HCT116 (cell line): Measurements from ENCODE around the gene HOXB2. TPM values are rescaled to one million over a fixed set of nuclear protein-coding genes. Genes with fewer than 3 reads are reported as not detected.

ENCODE experiments used
- ATAC-seq: fragments of 200-7000 bp; cut with Tn5 transposase; 2 replicates; pipeline ENCODE4 v1.9.1; 2020; ENCODE audit warnings: mild to moderate bottlenecking, moderate library complexity
- BruUV-seq: library from RNA; stranded (reverse); fragments of 400-500 nt; replicated peaks from 2 replicates; lab custom pipeline; 2021; lab: Mats Ljungman, UMichigan
- CTCF ChIA-PET: fragments of 300-600 bp; sonication (Branson Sonifier 250); formaldehyde crosslinking; loops from one replicate; lab custom pipeline; 2021; ENCODE audit warnings: antibody characterized with exemption; lab: Charles Lee
- POLR2A ChIA-PET: fragments of 300-600, 350-600 bp; sonication (Branson Sonifier 250); formaldehyde crosslinking; loops from one replicate; lab custom pipeline; 2021; ENCODE audit warnings: antibody characterized with exemption; lab: Charles Lee
- RAD21 ChIA-PET, 2 experiments: fragments of 300-600 bp; sonication (Branson Sonifier 250); formaldehyde crosslinking; loops; one replicate each; lab custom pipeline; 2023; ENCODE audit warnings: low total read pairs in 2 of 2; ENCODE audit not compliant: uncharacterized antibody in 2 of 2, unreplicated experiment in 2 of 2, low non-redundant PET in 1 of 2; lab: Charles Lee
- DNase-seq: peaks from one replicate; pipeline ENCODE4 v3.0.0-alpha.2; 2010; ENCODE audit warnings: low read depth, low spot score
- H2AFZ ChIP-seq: fragments of 200-600 bp; shearing (Covaris generic), sonication (generic); 2 replicates; pipeline ENCODE4 v1.6.1; 2017; ENCODE audit warnings: low read depth, mixed run types, mixed read lengths, antibody characterized with exemption, low read length; ENCODE audit not compliant: poor library complexity, severe bottlenecking
- H3K27ac ChIP-seq: 2 replicates; pipeline ENCODE4 v1.5.1; 2012; ENCODE audit warnings: low read depth, low read length
- H3K27me3 ChIP-seq: fragments of 200-600 bp; sonication (generic); 2 replicates; pipeline ENCODE4 v1.6.1; 2016; ENCODE audit warnings: mixed run types, low read length, mixed read lengths; ENCODE audit not compliant: insufficient read depth
- H3K36me3 ChIP-seq, 2 experiments: fragments of 200-500 bp in 1 of 2; fragments of 200-600 bp in 1 of 2; sonication (Bioruptor generic) in 1 of 2; sonication (generic) in 1 of 2; 2 replicates each; pipeline versions ENCODE4 v1.5.1 to v1.6.1; 2014 to 2016; ENCODE audit warnings: low read length in 2 of 2, inconsistent platforms in 1 of 2, mixed read lengths in 1 of 2, mixed run types in 1 of 2; ENCODE audit not compliant: insufficient read depth in 2 of 2, control insufficient read depth in 1 of 2
- H3K4me1 ChIP-seq, 2 experiments: fragments of 200-600 bp in 1 of 2; sonication (generic) in 1 of 2; 2 replicates each; pipeline versions ENCODE4 v1.5.1 to v1.6.1; 2012 to 2017; ENCODE audit warnings: low read length in 2 of 2, inconsistent platforms in 1 of 2, mild to moderate bottlenecking in 1 of 2, mixed read lengths in 1 of 2, mixed run types in 1 of 2, moderate library complexity in 1 of 2; ENCODE audit not compliant: insufficient read depth in 2 of 2, control insufficient read depth in 1 of 2
- H3K4me2 ChIP-seq: fragments of 200-600 bp; sonication (generic); 2 replicates; pipeline ENCODE4 v1.6.1; 2017; ENCODE audit warnings: mixed run types, low read length, mixed read lengths
- H3K4me3 ChIP-seq, 2 experiments: fragments of 200-600 bp in 1 of 2; sonication (generic) in 1 of 2; replicated peaks in 1 of 2; 2 replicates each; pipeline ENCODE4 v1.5.1; 2011 to 2016; ENCODE audit warnings: low read length in 2 of 2, control low read depth in 1 of 2, low read depth in 1 of 2, mild to moderate bottlenecking in 1 of 2, mixed read lengths in 1 of 2, mixed run types in 1 of 2
- H3K79me2 ChIP-seq: fragments of 200-600 bp; sonication (generic); 2 replicates; pipeline ENCODE4 v1.6.1; 2017; ENCODE audit warnings: mild to moderate bottlenecking, mixed run types, low read length, moderate library complexity, mixed read lengths; ENCODE audit not compliant: insufficient read depth
- H3K9ac ChIP-seq: fragments of 200-600 bp; sonication (generic); 2 replicates; pipeline ENCODE4 v1.6.1; 2016; ENCODE audit warnings: low read length, mixed read lengths
- H3K9me2 ChIP-seq: fragments of 200-600 bp; sonication (generic), shearing (Covaris generic); 2 replicates; pipeline ENCODE4 v1.6.1; 2017; ENCODE audit warnings: mixed run types, mild to moderate bottlenecking, moderate library complexity; ENCODE audit not compliant: insufficient read depth
- H3K9me3 ChIP-seq, 2 experiments: fragments of 200-500 bp in 1 of 2; fragments of 200-600 bp in 1 of 2; sonication (Bioruptor generic) in 1 of 2; sonication (generic) in 1 of 2; 2 replicates each; pipeline ENCODE4 v1.6.1; 2014 to 2017; ENCODE audit warnings: low read length in 2 of 2, mixed read lengths in 2 of 2, inconsistent platforms in 1 of 2, low read depth in 1 of 2, mild to moderate bottlenecking in 1 of 2, mixed run types in 1 of 2, moderate library complexity in 1 of 2; ENCODE audit not compliant: control insufficient read depth in 1 of 2, insufficient read depth in 1 of 2
- H4K20me1 ChIP-seq: fragments of 200-600 bp; sonication (generic), shearing (Covaris generic); 2 replicates; pipeline ENCODE4 v1.6.1; 2017; ENCODE audit warnings: mixed run types, mild to moderate bottlenecking, moderate library complexity; ENCODE audit not compliant: insufficient read depth
- EGR1 ChIP-seq: IDR thresholded peaks from 2 replicates; pipeline ENCODE4 v1.6.1; 2012; ENCODE audit warnings: low read depth
- FOSL1 ChIP-seq: IDR thresholded peaks from 2 replicates; pipeline ENCODE4 v1.6.1; 2012; ENCODE audit warnings: low read depth
- POLR2AphosphoS5 ChIP-seq: IDR thresholded peaks from 2 replicates; pipeline ENCODE4 v1.6.1; 2011; ENCODE audit warnings: mild to moderate bottlenecking, low read depth, low read length, moderate library complexity
- RAD21 ChIP-seq: IDR thresholded peaks from 2 replicates; pipeline ENCODE4 v1.6.1; 2012; ENCODE audit warnings: low read depth, mild to moderate bottlenecking
- SRF ChIP-seq: IDR thresholded peaks from 2 replicates; pipeline ENCODE4 v1.6.1; 2012; ENCODE audit warnings: low read depth
- YY1 ChIP-seq: IDR thresholded peaks from 2 replicates; pipeline ENCODE4 v1.6.1; 2011; ENCODE audit warnings: low read length, low read depth, moderate library complexity, mild to moderate bottlenecking; ENCODE audit not compliant: insufficient replicate concordance; ENCODE audit errors: extremely low read depth
- ZFX ChIP-seq: fragments of 450-650 bp; IDR thresholded peaks from 2 replicates; pipeline ENCODE4 v1.6.1; 2017
- intact Hi-C: fragments of 100-400 bp; cut with micrococcal nuclease; formaldehyde crosslinking; loops from 2 replicates; pipeline ENCODE4 v1.10.0; 2022
- total RNA-seq: library from RNA; stranded (reverse); gene quantifications from one replicate; pipeline ENCODE4 v1.2.1, GENCODE V29; 2021; ENCODE audit not compliant: unreplicated experiment
- TF ChIP-seq, protein P1 (sequence below): IDR thresholded peaks from 2 replicates; pipeline ENCODE4 v1.6.1; 2012
- TF ChIP-seq, protein P2 (sequence below), 3 experiments: fragments of 200-600 bp in 1 of 3; sonication (generic) in 1 of 3; IDR thresholded peaks in 2 of 3; conservative IDR thresholded peaks in 1 of 3; 2 replicates each; pipeline ENCODE4 v1.5.1; 2012 to 2017; ENCODE audit warnings: low read depth in 2 of 3, low read length in 2 of 3, antibody characterized with exemption in 1 of 3, borderline replicate concordance in 1 of 3, control low read depth in 1 of 3, mild to moderate bottlenecking in 1 of 3, mixed read lengths in 1 of 3, mixed run types in 1 of 3, moderate library complexity in 1 of 3; ENCODE audit not compliant: insufficient read depth in 1 of 3
- TF ChIP-seq, protein P3 (sequence below): IDR thresholded peaks from 2 replicates; pipeline ENCODE4 v1.6.1; 2011; ENCODE audit warnings: mild to moderate bottlenecking, low read length, moderate library complexity; ENCODE audit not compliant: insufficient replicate concordance; ENCODE audit errors: extremely low read depth

The HOXB2 gene
- total RNA-seq, 1 experiment from 2014 or later, result 2.0 TPM

DNA sequence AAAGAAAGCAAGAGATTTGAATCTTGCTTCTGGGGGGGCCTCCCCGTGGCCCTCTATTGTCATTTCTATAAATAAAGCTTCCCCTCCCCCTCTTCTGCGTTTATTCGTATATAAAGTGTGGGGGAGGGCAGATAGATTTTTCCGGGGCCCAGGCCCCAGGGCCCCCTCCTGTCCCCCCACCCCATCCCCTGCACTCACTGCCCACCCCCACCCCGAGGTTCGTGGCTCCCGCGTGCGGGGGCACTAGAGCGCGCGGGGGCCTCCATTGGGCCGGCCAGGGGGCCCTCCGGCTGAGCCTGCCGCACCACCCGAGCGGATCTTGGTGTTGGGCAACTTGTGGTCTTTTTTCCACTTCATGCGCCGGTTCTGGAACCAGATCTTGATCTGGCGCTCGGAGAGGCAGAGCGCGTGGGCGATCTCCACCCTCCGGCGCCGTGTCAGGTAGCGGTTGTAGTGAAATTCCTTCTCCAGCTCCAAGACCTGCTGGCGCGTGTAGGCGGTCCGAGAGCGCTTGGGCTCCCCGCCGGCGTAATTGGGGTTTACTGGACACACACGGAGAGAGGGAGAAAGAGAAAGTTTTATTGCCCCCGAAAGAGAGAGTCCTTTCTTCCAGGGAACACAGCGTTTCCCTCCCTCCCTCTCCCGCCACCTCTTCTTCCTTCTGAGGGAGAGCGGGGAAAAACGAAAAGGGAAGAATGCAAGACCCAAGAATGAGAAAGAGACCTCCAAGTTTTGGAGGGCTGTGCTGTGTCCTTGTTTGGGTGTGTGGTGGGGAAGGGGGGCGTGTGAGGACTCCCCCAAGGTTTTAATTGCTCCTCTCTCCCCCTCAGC is 31.8 kb upstream of the HOXB2 start:
- H3K4me2 ChIP-seq, result peak overlapping the region; percentile 66
- peak overlapping the region; percentile 91 for H3K27ac ChIP-seq
- ATAC-seq, result no peak
- no peaks in the 10 kb centered on the region for H3K27me3 ChIP-seq
- peak overlapping the region; percentile 57 to 58 for H3K4me3 ChIP-seq
- peaks cover 6 to 21% of the 10 kb centered on the region in 2 experiments; a peak in 3 of 4 replicates for H3K4me1 ChIP-seq
- peaks cover 85% of the 10 kb centered on the region for H3K79me2 ChIP-seq
- H3K9me3 ChIP-seq, result no peaks in the 10 kb centered on the region
- peak overlapping the region; percentile 70 for H3K9ac ChIP-seq
- DNase-seq, result no peak
- no peaks in the 10 kb centered on the region for H4K20me1 ChIP-seq
- BruUV-seq, result no TSS peak
- no peak overlapping the region for H2AFZ ChIP-seq
- ChIA-PET RAD21 (no interaction called here), POLR2A (no interaction called here), CTCF (interaction anchor here (0.9 kb wide), 1 partner anchor 11 kb away, joined by 3 read pairs; no protein-coding TSS in a partner anchor)
- no peaks in the 10 kb centered on the region for H3K9me2 ChIP-seq
- H3K36me3 ChIP-seq, result no peaks in the 10 kb centered on the region; a peak in 1 of 4 replicates
- no peak for TF ChIP-seq RAD21
- peak; percentile 82 for TF ChIP-seq EGR1
- intact Hi-C loops, result no loop called here

DNA sequence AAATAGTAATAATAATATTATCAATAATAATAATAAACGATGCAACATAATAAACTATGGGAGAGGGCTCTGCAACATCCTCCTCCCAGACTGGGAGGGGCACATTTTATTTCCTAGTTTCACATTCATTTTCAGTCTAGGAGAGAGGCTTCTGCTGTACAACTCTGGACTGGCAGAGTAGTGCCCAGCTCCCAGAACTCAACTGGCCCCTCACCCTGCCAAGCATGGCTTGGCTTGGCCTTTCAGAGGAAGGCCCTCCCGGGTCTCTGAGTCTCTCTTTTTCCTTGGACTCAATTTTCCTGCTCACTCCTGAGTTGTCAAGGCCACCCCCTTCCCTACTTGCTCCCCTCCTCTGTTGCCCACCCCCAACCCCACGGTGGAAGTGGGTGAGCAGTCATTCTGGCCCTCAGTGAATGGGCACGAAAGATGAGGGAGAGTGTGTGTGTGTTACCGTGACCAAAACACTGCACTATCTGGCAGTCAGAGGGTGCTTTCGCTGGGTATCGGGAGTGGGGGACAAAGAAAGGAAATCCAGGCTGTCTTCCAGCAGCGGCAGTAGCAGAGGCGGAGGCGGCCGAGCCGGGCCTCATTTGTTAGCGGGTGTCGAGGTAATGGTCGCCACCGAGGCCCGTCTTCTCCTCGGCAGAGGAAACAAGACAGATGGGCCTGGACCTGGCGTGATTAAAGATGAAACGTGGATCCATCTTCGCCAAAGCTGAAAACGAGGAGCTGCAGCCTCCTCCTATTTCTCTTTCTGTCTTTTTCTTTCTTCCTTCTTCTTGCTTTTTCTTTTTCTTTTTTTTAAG is 31.0 kb upstream of the HOXB2 start:
- Histone ChIP-seq H3K9ac (no peak overlapping the region), H3K79me2 (peaks cover 83% of the 10 kb centered on the region), H3K36me3 (no peaks in the 10 kb centered on the region; a peak in 1 of 4 replicates), H3K9me2 (no peaks in the 10 kb centered on the region), H3K27me3 (no peaks in the 10 kb centered on the region), H2AFZ (no peak overlapping the region), H3K27ac (peak overlapping the region; percentile 25; the same call in 1 of the 2 replicates), H3K4me1 (peaks cover 2 to 16% of the 10 kb centered on the region in 2 experiments; a peak in 3 of 4 replicates), H4K20me1 (no peaks in the 10 kb centered on the region), H3K4me2 (peak overlapping the region; percentile 66), H3K9me3 (no peaks in the 10 kb centered on the region), H3K4me3 (no peak overlapping the region)
- no peak for DNase-seq
- ATAC-seq, result no peak
- intact Hi-C loops, result no loop called here
- TSS peak; percentile 18 for BruUV-seq
- RAD21 ChIA-PET, result no interaction called here
- POLR2A ChIA-PET, result no interaction called here
- CTCF ChIA-PET, result no interaction called here
- TF ChIP-seq SRF (no peak), POLR2AphosphoS5 (no peak), YY1 (no peak), ZFX (no peak), FOSL1 (no peak)
- TF ChIP-seq, protein P1, sequence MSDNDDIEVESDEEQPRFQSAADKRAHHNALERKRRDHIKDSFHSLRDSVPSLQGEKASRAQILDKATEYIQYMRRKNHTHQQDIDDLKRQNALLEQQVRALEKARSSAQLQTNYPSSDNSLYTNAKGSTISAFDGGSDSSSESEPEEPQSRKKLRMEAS, result no peak
- TF ChIP-seq, protein P2, sequence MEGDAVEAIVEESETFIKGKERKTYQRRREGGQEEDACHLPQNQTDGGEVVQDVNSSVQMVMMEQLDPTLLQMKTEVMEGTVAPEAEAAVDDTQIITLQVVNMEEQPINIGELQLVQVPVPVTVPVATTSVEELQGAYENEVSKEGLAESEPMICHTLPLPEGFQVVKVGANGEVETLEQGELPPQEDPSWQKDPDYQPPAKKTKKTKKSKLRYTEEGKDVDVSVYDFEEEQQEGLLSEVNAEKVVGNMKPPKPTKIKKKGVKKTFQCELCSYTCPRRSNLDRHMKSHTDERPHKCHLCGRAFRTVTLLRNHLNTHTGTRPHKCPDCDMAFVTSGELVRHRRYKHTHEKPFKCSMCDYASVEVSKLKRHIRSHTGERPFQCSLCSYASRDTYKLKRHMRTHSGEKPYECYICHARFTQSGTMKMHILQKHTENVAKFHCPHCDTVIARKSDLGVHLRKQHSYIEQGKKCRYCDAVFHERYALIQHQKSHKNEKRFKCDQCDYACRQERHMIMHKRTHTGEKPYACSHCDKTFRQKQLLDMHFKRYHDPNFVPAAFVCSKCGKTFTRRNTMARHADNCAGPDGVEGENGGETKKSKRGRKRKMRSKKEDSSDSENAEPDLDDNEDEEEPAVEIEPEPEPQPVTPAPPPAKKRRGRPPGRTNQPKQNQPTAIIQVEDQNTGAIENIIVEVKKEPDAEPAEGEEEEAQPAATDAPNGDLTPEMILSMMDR (IDR thresholded peaks at IDR 0.05 in 2 of 3, conservative IDR thresholded peaks at IDR 0.05 in 1 of 3; ENCODE audit: borderline replicate concordance in 1 of 3, insufficient read depth in 1 of 3, low read depth in 2 of 3, low read length in 2 of 3), result no peak
- TF ChIP-seq, protein P3, sequence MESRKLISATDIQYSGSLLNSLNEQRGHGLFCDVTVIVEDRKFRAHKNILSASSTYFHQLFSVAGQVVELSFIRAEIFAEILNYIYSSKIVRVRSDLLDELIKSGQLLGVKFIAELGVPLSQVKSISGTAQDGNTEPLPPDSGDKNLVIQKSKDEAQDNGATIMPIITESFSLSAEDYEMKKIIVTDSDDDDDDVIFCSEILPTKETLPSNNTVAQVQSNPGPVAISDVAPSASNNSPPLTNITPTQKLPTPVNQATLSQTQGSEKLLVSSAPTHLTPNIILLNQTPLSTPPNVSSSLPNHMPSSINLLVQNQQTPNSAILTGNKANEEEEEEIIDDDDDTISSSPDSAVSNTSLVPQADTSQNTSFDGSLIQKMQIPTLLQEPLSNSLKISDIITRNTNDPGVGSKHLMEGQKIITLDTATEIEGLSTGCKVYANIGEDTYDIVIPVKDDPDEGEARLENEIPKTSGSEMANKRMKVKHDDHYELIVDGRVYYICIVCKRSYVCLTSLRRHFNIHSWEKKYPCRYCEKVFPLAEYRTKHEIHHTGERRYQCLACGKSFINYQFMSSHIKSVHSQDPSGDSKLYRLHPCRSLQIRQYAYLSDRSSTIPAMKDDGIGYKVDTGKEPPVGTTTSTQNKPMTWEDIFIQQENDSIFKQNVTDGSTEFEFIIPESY, result no peak
